Measurements from ENCODE around the gene INTS14. TPM values are rescaled to one million over a fixed set of nuclear protein-coding genes. Genes with fewer than 3 reads are reported as not detected.

Gene INTS14
- total RNA-seq, 1 experiment from 2014 or later = 23.8 TPM

DNA sequence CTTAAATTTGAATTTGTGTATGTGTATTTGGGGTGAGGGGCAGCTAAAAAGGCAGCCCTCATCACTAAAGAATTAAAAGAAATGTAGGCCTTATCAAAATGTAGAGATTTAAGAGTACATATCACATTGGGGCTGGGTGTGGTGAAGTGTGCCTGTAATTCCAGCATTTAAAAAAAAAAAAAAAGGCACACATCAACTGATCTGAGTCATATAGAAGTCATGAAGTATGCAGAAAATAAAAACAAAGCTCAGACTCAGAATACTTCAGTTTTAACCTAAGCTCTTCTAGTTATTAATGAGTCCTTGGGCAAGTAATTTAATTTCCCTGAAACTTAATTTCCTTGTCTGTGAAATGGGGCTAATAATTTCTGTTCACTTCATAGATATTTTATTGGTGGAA is 42.4 kb upstream of the INTS14 start:
- Histone ChIP-seq H3K79me2 (ENCODE audit: low read length) (no peaks in the 10 kb centered on the region), H2AFZ (ENCODE audit: low read length) (no peak overlapping the region), H3K4me1 (ENCODE audit: insufficient read depth, low read length) (peaks cover 26% of the 10 kb centered on the region), H3K36me3 (ENCODE audit: low read depth, low read length) (no peaks in the 10 kb centered on the region), H3K9me2 (replicated peaks; ENCODE audit: low read length) (no peaks in the 10 kb centered on the region), H3K4me3 (ENCODE audit: low read length) (no peak overlapping the region), H3K9me3 (ENCODE audit: low read length) (no peaks in the 10 kb centered on the region), H3K9ac (ENCODE audit: low read length) (no peak overlapping the region), H3K27ac (ENCODE audit: low read length) (no peak overlapping the region), H3F3A (ENCODE audit: low read length, unreplicated experiment) (no peaks in the 10 kb centered on the region), H3K27me3 (ENCODE audit: low read length) (no peaks in the 10 kb centered on the region), H4K20me1 (ENCODE audit: low read length) (no peaks in the 10 kb centered on the region), H3K4me2 (ENCODE audit: low read length) (no peak overlapping the region)
- CTCF ChIA-PET = interaction anchor here (0.6 kb wide), 1 partner anchor 355 kb away, joined by 3 read pairs; no protein-coding TSS in a partner anchor
- DNase-seq (peak; percentile 30), ATAC-seq (peak; percentile 59)
- POLR2A ChIA-PET (ENCODE audit: unreplicated experiment) = interaction anchor here (0.6 kb wide), 3 partner anchors 17 to 81 kb away, joined by 4 to 8 read pairs (median 7); no protein-coding TSS in a partner anchor
- TF ChIP-seq CTCF (conservative IDR thresholded peaks at IDR 0.05; ENCODE audit: low read depth, low read length) (no peak), EZH2phosphoT487 (IDR thresholded peaks at IDR 0.05; ENCODE audit: borderline replicate concordance, low read length) (no peak), EZH2 (IDR thresholded peaks at IDR 0.05; ENCODE audit: low read length, unreplicated experiment) (no peak)
- no TSS peak for BruUV-seq (replicated peaks)
- intact Hi-C loops (cut with micrococcal nuclease) = no loop called here

DNA sequence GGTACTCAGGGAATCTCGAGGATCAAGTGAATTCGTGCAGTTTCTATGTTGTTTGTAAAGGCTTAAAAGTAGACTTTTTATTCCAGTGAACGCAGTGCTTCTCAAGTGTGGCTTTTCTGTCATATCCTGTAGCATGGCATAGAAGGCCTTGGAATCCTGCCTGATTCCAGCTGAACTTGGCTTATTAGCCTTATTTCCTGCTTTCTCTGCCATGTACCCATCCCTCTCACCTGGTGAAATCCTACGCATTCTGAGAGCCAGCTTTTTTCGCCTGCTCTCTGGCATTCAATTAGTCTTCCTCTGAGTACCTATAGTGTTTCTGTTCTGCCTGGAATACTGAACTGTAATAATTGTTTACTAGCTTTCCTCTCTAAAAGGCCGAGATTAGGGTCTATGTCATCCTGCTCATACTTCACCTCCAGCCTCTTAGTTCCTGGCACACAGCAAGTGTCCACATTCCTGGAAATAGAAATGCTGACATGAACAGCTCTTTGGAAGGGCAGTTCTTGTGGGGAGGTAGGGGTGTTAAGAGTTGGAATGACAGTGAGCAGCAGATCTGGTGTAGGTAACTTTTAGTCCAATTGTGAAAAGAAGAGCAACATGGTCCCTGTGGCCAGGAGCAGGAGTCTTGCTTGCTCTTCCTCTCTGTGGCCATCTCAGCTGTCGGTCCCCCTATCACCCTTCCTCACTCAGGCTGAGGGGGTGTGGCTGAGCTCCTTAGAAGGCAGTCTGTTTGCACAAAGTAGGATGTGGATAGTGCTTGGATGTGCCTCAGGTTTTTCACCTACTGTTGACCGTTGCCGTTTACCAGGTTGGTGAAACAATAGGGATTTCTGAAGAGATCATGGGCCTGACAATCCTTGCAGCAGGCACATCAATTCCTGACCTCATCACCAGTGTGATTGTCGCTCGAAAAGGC is 41.2 kb upstream of the INTS14 start:
- H4K20me1 ChIP-seq (ENCODE audit: low read length) = no peaks in the 10 kb centered on the region
- H3K4me3 ChIP-seq (ENCODE audit: low read length) = no peak overlapping the region
- no peaks in the 10 kb centered on the region for H3F3A ChIP-seq (ENCODE audit: low read length, unreplicated experiment)
- POLR2A ChIA-PET (ENCODE audit: unreplicated experiment) = no interaction called here
- no peaks in the 10 kb centered on the region for H3K79me2 ChIP-seq (ENCODE audit: low read length)
- no peaks in the 10 kb centered on the region for H3K9me3 ChIP-seq (ENCODE audit: low read length)
- ATAC-seq (no peak), DNase-seq (no peak)
- H3K4me2 ChIP-seq (ENCODE audit: low read length) = no peak overlapping the region
- H3K9me2 ChIP-seq (replicated peaks; ENCODE audit: low read length) = no peaks in the 10 kb centered on the region
- H3K9ac ChIP-seq (ENCODE audit: low read length) = no peak overlapping the region
- H3K4me1 ChIP-seq (ENCODE audit: insufficient read depth, low read length) = peaks cover 26% of the 10 kb centered on the region
- BruUV-seq (replicated peaks) = no TSS peak
- H3K27me3 ChIP-seq (ENCODE audit: low read length) = no peaks in the 10 kb centered on the region
- intact Hi-C loops (cut with micrococcal nuclease) = no loop called here
- no peaks in the 10 kb centered on the region for H3K36me3 ChIP-seq (ENCODE audit: low read depth, low read length)
- H3K27ac ChIP-seq (ENCODE audit: low read length) = no peak overlapping the region
- CTCF ChIA-PET = no interaction called here
- TF ChIP-seq EZH2 (IDR thresholded peaks at IDR 0.05; ENCODE audit: low read length, unreplicated experiment) (no peak), EZH2phosphoT487 (IDR thresholded peaks at IDR 0.05; ENCODE audit: borderline replicate concordance, low read length) (no peak), CTCF (conservative IDR thresholded peaks at IDR 0.05; ENCODE audit: low read depth, low read length) (no peak)
- no peak overlapping the region for H2AFZ ChIP-seq (ENCODE audit: low read length)

DNA sequence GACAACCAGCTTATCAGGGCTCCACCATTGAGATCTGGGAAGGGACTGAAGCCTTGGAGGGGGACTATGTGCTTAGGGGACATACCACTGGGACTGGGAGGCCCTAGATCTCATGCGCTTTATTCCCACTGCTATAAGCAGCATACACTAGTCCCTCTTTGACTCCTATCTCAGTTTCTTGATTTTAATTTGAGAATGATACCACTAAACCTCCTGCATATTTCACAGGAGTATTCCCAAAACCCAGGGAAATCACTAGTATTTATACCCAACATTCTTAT is 40.1 kb upstream of the INTS14 start:
- Histone ChIP-seq H4K20me1 (ENCODE audit: low read length) (no peaks in the 10 kb centered on the region), H3K4me3 (ENCODE audit: low read length) (no peak overlapping the region), H2AFZ (ENCODE audit: low read length) (no peak overlapping the region), H3K27me3 (ENCODE audit: low read length) (no peaks in the 10 kb centered on the region), H3K9ac (ENCODE audit: low read length) (no peak overlapping the region), H3K36me3 (ENCODE audit: low read depth, low read length) (no peaks in the 10 kb centered on the region), H3K9me3 (ENCODE audit: low read length) (no peaks in the 10 kb centered on the region), H3K4me1 (ENCODE audit: insufficient read depth, low read length) (peaks cover 26% of the 10 kb centered on the region), H3F3A (ENCODE audit: low read length, unreplicated experiment) (no peaks in the 10 kb centered on the region), H3K27ac (ENCODE audit: low read length) (no peak overlapping the region), H3K79me2 (ENCODE audit: low read length) (no peaks in the 10 kb centered on the region), H3K4me2 (ENCODE audit: low read length) (no peak overlapping the region), H3K9me2 (replicated peaks; ENCODE audit: low read length) (no peaks in the 10 kb centered on the region)
- intact Hi-C loops (cut with micrococcal nuclease) = no loop called here
- CTCF ChIA-PET = no interaction called here
- no TSS peak for BruUV-seq (replicated peaks)
- ATAC-seq (no peak), DNase-seq (no peak)
- TF ChIP-seq EZH2phosphoT487 (IDR thresholded peaks at IDR 0.05; ENCODE audit: borderline replicate concordance, low read length) (no peak), CTCF (conservative IDR thresholded peaks at IDR 0.05; ENCODE audit: low read depth, low read length) (no peak), EZH2 (IDR thresholded peaks at IDR 0.05; ENCODE audit: low read length, unreplicated experiment) (no peak)
- POLR2A ChIA-PET (ENCODE audit: unreplicated experiment) = no interaction called here

All from PC-3 (cell line).